ENCODE measurements around the gene RAB3D.

DNA sequence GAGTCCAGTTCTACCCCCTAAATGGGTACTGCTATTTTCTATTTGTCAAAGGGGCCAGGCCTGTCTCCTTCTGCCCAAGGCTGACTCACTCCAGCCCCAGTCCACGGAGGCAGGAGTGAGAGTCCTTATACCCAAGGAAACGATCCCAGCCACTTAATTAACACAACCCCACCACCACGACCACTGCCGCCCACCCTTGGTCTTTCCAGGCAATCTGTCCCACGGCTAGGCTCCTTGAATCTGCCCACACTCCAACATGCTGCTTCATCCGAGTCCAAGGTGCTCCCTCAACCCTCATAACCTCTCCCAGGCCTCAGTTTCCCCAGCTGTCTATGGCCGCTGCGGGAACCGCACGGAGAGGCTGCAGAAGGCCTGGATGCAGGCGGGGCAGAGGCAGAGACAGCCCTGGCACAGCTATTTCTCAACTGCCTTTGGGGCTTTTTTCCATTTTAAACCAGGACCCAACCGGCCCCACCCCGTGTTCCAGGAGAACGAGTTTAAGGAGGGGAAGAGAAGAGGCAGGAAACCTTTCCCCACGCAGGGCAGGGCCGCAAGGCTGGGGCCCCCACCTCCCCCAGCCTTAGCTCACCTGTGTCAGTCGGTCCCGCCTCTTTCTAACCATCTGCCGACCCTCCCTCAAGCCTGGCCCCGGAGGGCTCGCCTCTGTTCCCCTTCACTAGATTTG, 746 bp downstream of the RAB3D start:
- TF ChIP-seq, protein P1, sequence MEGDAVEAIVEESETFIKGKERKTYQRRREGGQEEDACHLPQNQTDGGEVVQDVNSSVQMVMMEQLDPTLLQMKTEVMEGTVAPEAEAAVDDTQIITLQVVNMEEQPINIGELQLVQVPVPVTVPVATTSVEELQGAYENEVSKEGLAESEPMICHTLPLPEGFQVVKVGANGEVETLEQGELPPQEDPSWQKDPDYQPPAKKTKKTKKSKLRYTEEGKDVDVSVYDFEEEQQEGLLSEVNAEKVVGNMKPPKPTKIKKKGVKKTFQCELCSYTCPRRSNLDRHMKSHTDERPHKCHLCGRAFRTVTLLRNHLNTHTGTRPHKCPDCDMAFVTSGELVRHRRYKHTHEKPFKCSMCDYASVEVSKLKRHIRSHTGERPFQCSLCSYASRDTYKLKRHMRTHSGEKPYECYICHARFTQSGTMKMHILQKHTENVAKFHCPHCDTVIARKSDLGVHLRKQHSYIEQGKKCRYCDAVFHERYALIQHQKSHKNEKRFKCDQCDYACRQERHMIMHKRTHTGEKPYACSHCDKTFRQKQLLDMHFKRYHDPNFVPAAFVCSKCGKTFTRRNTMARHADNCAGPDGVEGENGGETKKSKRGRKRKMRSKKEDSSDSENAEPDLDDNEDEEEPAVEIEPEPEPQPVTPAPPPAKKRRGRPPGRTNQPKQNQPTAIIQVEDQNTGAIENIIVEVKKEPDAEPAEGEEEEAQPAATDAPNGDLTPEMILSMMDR (IDR thresholded peaks at IDR 0.05): no peak
- no peak for TF ChIP-seq POLR2A (IDR thresholded peaks at IDR 0.05)

Measured in right lobe of liver (tissue), 4 donors.